ENCODE measurements around the gene ATG101. TPM values are rescaled to one million over a fixed set of nuclear protein-coding genes. Genes with fewer than 3 reads are reported as not detected.

The ATG101 gene
- total RNA-seq, 4 donors from 2014 or later: 36.7 to 54.7 (median 40.4) TPM

- Histone ChIP-seq H3K4me3 (peak within 1 kb of the TSS; percentile 36 to 66 (median 54)), H3K9me3 (no peaks in the 10 kb centered on the region), H3K36me3 (peaks cover 0 to 9% (median 4%) of the 10 kb centered on the region in 3 donors), H3K27ac (peak within 1 kb of the TSS; percentile 88 to 98 (median 92)), H3K27me3 (peaks cover 0 to 9% (median 0%) of the 10 kb centered on the region in 4 donors), H3K4me1 (peaks cover 20 to 72% (median 36%) of the 10 kb centered on the region in 3 donors)
- intact Hi-C loops (cut with DNase I): no loop called here
- 0% methylated on average over 4 of the region's 77 CpGs; no CpG with 5 or more reads in 1 of the 2 donors for WGBS, 2 donors
- TF ChIP-seq POLR2A (IDR thresholded peaks at IDR 0.05) (peak in 3 of 4 donors; percentile 84 to 98 (median 94)), CTCF (IDR thresholded peaks at IDR 0.05) (no peak)
- DNase-seq: peak; percentile 82
These were observed 18.8 kb upstream of the ATG101 start, which contains the start of gene NR4A1 for GRCh38 chr12:52050758-52051541. Gene NR4A1 (plus strand): TSS chr12:52051442. CDS start chr12:52054329, 2,887 bp downstream.

GRCh38 chr12:52052468-52053186 lies 17.2 kb upstream of the ATG101 start:
- H3K27me3 ChIP-seq: peaks cover 0 to 9% (median 0%) of the 10 kb centered on the region in 4 donors
- peaks cover 0 to 17% (median 4%) of the 10 kb centered on the region in 3 donors for H3K36me3 ChIP-seq
- peak overlapping the region in 3 of 4 donors; percentile 49 to 66 (median 60) for H3K4me3 ChIP-seq
- H3K4me1 ChIP-seq: peaks cover 17 to 58% (median 32%) of the 10 kb centered on the region in 3 donors
- TF ChIP-seq CTCF (IDR thresholded peaks at IDR 0.05) (no peak), POLR2A (IDR thresholded peaks at IDR 0.05) (no peak)
- intact Hi-C loops (cut with DNase I): no loop called here
- H3K27ac ChIP-seq: peak overlapping the region; percentile 88 to 98 (median 92)
- no peaks in the 10 kb centered on the region for H3K9me3 ChIP-seq
- 43 to 76% methylated on average over 3 to 5 of the region's 7 CpGs for WGBS, 2 donors
- DNase-seq: no peak

- H3K36me3 ChIP-seq: peaks cover 0 to 21% (median 6%) of the 10 kb centered on the region in 3 donors
- H3K27me3 ChIP-seq: peaks cover 0 to 7% (median 0%) of the 10 kb centered on the region in 4 donors
- TF ChIP-seq POLR2A (IDR thresholded peaks at IDR 0.05) (no peak), CTCF (IDR thresholded peaks at IDR 0.05) (no peak)
- peaks cover 17 to 58% (median 32%) of the 10 kb centered on the region in 3 donors for H3K4me1 ChIP-seq
- no peak for DNase-seq
- intact Hi-C loops (cut with DNase I): no loop called here
- H3K4me3 ChIP-seq: peak overlapping the region in 3 of 4 donors; percentile 49 to 66 (median 60)
- peak overlapping the region in 3 of 4 donors; percentile 88 to 98 (median 95) for H3K27ac ChIP-seq
- no peaks in the 10 kb centered on the region for H3K9me3 ChIP-seq
- WGBS, 2 donors: 20 to 83% methylated on average over 1 of the region's 9 CpGs
These were observed 16.1 kb upstream of the ATG101 start for GRCh38 chr12:52053536-52054209.

GRCh38 chr12:52054231-52054832 lies 15.4 kb upstream of the ATG101 start:
- WGBS, 2 donors: 76 to 94% methylated on average over 7 to 14 of the region's 21 CpGs
- H3K9me3 ChIP-seq: no peaks in the 10 kb centered on the region
- H3K36me3 ChIP-seq: peaks cover 0 to 25% (median 9%) of the 10 kb centered on the region in 3 donors
- intact Hi-C loops (cut with DNase I): no loop called here
- no peak for DNase-seq
- TF ChIP-seq CTCF (IDR thresholded peaks at IDR 0.05) (no peak), POLR2A (IDR thresholded peaks at IDR 0.05) (no peak)
- H3K4me1 ChIP-seq: peaks cover 17 to 57% (median 32%) of the 10 kb centered on the region in 3 donors
- H3K4me3 ChIP-seq: peak overlapping the region in 2 of 4 donors; percentile 49 to 66
- peaks cover 0 to 6% (median 0%) of the 10 kb centered on the region in 4 donors for H3K27me3 ChIP-seq
- H3K27ac ChIP-seq: peak overlapping the region in 3 of 4 donors; percentile 88 to 98 (median 95)
